WTC11 (cell line): ENCODE results near the gene GFRA1. TPM values are rescaled to one million over a fixed set of nuclear protein-coding genes. Genes with fewer than 3 reads are reported as not detected.
A peak's percentile ranks its signal among the peaks of the same experiment; 100 is the strongest.

Experiments
- ATAC-seq: fragments of 200-7000 bp; cut with Tn5 transposase; 2 replicates; pipeline ENCODE4 v1.10.0; 2021; ENCODE audit warnings: mild to moderate bottlenecking, moderate library complexity
- CTCF ChIA-PET: fragments of 300-600 bp; sonication (Branson Sonifier 250); formaldehyde crosslinking; loops from one replicate; lab custom pipeline; 2021; ENCODE audit warnings: antibody characterized with exemption; lab: Charles Lee
- POLR2A ChIA-PET: fragments of 350-600 bp; sonication (Branson Sonifier 250); formaldehyde crosslinking; loops from one replicate; lab custom pipeline; 2021; ENCODE audit warnings: antibody characterized with exemption; lab: Charles Lee
- DNase-seq: peaks from one replicate; pipeline ENCODE4 v3.0.0; 2021; ENCODE audit warnings: low spot score
- H3K27ac Mint-ChIP-seq: 2 replicates; pipeline ENCODE4 v1.8.0; 2021; ENCODE audit warnings: mixed read lengths
- H3K27me3 Mint-ChIP-seq: 2 replicates; pipeline ENCODE4 v1.8.0; 2021; ENCODE audit warnings: low read depth, mild to moderate bottlenecking, moderate library complexity, mixed read lengths
- H3K36me3 Mint-ChIP-seq: 2 replicates; pipeline ENCODE4 v1.8.0; 2021; ENCODE audit warnings: mixed read lengths
- H3K4me1 Mint-ChIP-seq: 2 replicates; pipeline ENCODE4 v1.8.0; 2022; ENCODE audit warnings: mixed read lengths
- H3K4me3 Mint-ChIP-seq: 2 replicates; pipeline ENCODE4 v1.8.0; 2021; ENCODE audit warnings: mild to moderate bottlenecking, moderate library complexity, mixed read lengths
- H3K9me3 Mint-ChIP-seq: 2 replicates; pipeline ENCODE4 v1.8.0; 2021; ENCODE audit warnings: mixed read lengths
- AR ChIP-seq: fragments of 250-450 bp; sonication (Bioruptor Pico); IDR thresholded peaks from 2 replicates; pipeline ENCODE4 v1.9.0; 2021; ENCODE audit warnings: mild to moderate bottlenecking
- ATF6 ChIP-seq: sonication (generic); formaldehyde crosslinking; IDR thresholded peaks from 2 replicates; pipeline ENCODE4 v1.8.1; 2023; ENCODE audit warnings: mild to moderate bottlenecking, missing genetic modification reagents
- CREM ChIP-seq: sonication (generic); formaldehyde crosslinking; IDR thresholded peaks from 2 replicates; pipeline ENCODE4 v1.8.1; 2022; ENCODE audit warnings: mild to moderate bottlenecking, missing genetic modification reagents, moderate library complexity
- FOXP4 ChIP-seq: sonication (generic); formaldehyde crosslinking; IDR thresholded peaks from 2 replicates; pipeline ENCODE4 v1.8.0; 2022; ENCODE audit warnings: mild to moderate bottlenecking, missing genetic modification reagents
- GTF2I ChIP-seq: fragments of 250-450 bp; sonication (Bioruptor Pico); conservative IDR thresholded peaks from 2 replicates; pipeline ENCODE4 v1.4.0; 2021; ENCODE audit warnings: mild to moderate bottlenecking
- IRF2 ChIP-seq: sonication (generic); formaldehyde crosslinking; IDR thresholded peaks from 2 replicates; pipeline ENCODE4 v1.8.0; 2022; ENCODE audit warnings: low read depth, missing genetic modification reagents, borderline replicate concordance
- JAZF1 ChIP-seq: fragments of 250-450 bp; sonication (Bioruptor Pico); IDR thresholded peaks from 2 replicates; pipeline ENCODE4 v1.9.0; 2021; ENCODE audit warnings: moderate library complexity, mild to moderate bottlenecking, inconsistent platforms
- MXD4 ChIP-seq: fragments of 250-450 bp; sonication (Bioruptor Pico); IDR thresholded peaks from 2 replicates; pipeline ENCODE4 v1.8.0; 2021; ENCODE audit warnings: mild to moderate bottlenecking, moderate library complexity, borderline replicate concordance
- PRRX2 ChIP-seq: fragments of 250-450 bp; sonication (Bioruptor Pico); IDR thresholded peaks from 2 replicates; pipeline ENCODE4 v1.8.0; 2021; ENCODE audit warnings: mild to moderate bottlenecking
- SMAD4 ChIP-seq: sonication (generic); formaldehyde crosslinking; IDR thresholded peaks from 2 replicates; pipeline ENCODE4 v1.8.0; 2022; ENCODE audit warnings: mild to moderate bottlenecking, missing genetic modification reagents
- STAT6 ChIP-seq: sonication (generic); formaldehyde crosslinking; conservative IDR thresholded peaks from 2 replicates; pipeline ENCODE4 v1.8.1; 2023; ENCODE audit warnings: mild to moderate bottlenecking, low read depth, missing genetic modification reagents, moderate library complexity
- ZBTB21 ChIP-seq: sonication (generic); formaldehyde crosslinking; IDR thresholded peaks from 2 replicates; pipeline ENCODE4 v1.8.1; 2023; ENCODE audit warnings: mild to moderate bottlenecking, missing genetic modification reagents, borderline replicate concordance
- ZNF138 ChIP-seq: sonication (generic); formaldehyde crosslinking; conservative IDR thresholded peaks from 2 replicates; pipeline ENCODE4 v1.8.1; 2022; ENCODE audit warnings: mild to moderate bottlenecking, moderate library complexity, missing genetic modification reagents
- ZNF263 ChIP-seq: sonication (generic); formaldehyde crosslinking; IDR thresholded peaks from 2 replicates; pipeline ENCODE4 v1.8.1; 2022; ENCODE audit warnings: low read depth, mild to moderate bottlenecking, moderate library complexity, missing genetic modification reagents
- total RNA-seq: library from RNA; stranded (reverse); gene quantifications from 3 replicates; pipeline ENCODE4 v1.2.3, GENCODE V29; 2021
- TF ChIP-seq, protein P1 (sequence below): fragments of 250-450 bp; sonication (Bioruptor Pico); IDR thresholded peaks from 2 replicates; pipeline ENCODE4 v1.9.0; 2021; ENCODE audit warnings: moderate library complexity, mild to moderate bottlenecking, inconsistent platforms, borderline replicate concordance
- TF ChIP-seq, protein P2 (sequence below): sonication (generic); formaldehyde crosslinking; IDR thresholded peaks from 2 replicates; pipeline ENCODE4 v1.8.1; 2022; ENCODE audit warnings: mild to moderate bottlenecking, missing genetic modification reagents, moderate library complexity, borderline replicate concordance

The GFRA1 gene
- total RNA-seq, 1 experiment from 2014 or later: 4.4 TPM

GRCh38 chr10:116027355-116027754 is 245.7 kb downstream of the GFRA1 start:
- TF ChIP-seq ATF6 (no peak), GTF2I (CRISPR knock-in tag) (0 out of 2 replicates have a peak, but pooled peaks have one; percentile 19), PRRX2 (CRISPR knock-in tag) (no peak)
- TF ChIP-seq, protein P1, sequence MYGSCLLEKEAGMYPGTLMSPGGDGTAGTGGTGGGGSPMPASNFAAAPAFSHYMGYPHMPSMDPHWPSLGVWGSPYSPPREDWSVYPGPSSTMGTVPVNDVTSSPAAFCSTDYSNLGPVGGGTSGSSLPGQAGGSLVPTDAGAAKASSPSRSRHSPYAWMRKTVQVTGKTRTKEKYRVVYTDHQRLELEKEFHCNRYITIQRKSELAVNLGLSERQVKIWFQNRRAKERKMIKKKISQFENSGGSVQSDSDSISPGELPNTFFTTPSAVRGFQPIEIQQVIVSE (CRISPR knock-in tag): no peak
- TF ChIP-seq, all 79 proteins: peak for 1
- no peaks in the 10 kb centered on the region for H3K27me3 Mint-ChIP-seq
- CTCF ChIA-PET: no interaction called here
- peaks cover 2% of the 10 kb centered on the region; the same call in 1 of the 2 replicates for H3K36me3 Mint-ChIP-seq
- no peak overlapping the region for H3K27ac Mint-ChIP-seq
- ATAC-seq: no peak
- H3K9me3 Mint-ChIP-seq: peaks cover 10% of the 10 kb centered on the region
- H3K4me3 Mint-ChIP-seq: no peak overlapping the region
- H3K4me1 Mint-ChIP-seq: no peaks in the 10 kb centered on the region
- DNase-seq: no peak
- POLR2A ChIA-PET: no interaction called here

DNA sequence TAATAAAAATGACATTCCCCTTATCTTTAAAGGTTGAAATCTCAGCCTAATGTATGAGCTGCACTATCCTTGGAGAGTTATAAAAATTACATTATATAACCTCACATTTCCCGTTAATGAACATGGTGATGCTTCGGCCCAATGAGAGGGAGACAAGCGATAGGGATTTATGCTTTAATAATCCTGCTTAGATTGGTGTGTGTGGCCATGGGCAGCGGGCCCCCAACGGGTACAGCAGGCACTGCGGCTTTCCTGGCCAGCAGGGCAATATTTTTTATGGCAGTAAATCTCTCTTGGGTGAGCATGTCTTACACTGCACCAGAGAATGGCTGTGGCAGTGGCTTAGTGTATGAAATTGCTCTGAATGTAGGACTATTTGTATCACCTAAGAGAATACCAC is 246.3 kb downstream of the GFRA1 start:
- Mint-ChIP-seq H3K36me3 (no peaks in the 10 kb centered on the region), H3K4me3 (no peak overlapping the region), H3K27ac (no peak overlapping the region), H3K27me3 (no peaks in the 10 kb centered on the region), H3K4me1 (no peaks in the 10 kb centered on the region), H3K9me3 (peaks cover 9% of the 10 kb centered on the region; the same call in 1 of the 2 replicates)
- no peak for ATAC-seq
- ChIA-PET POLR2A (no interaction called here), CTCF (interaction anchor here (0.6 to 1.3 kb wide), 4 partner anchors 20 to 200 kb away, joined by 3 to 5 read pairs (median 4); no protein-coding TSS in a partner anchor)
- DNase-seq: no peak
- TF ChIP-seq ZBTB21 (CRISPR knock-in tag) (no peak), CREM (CRISPR knock-in tag) (no peak), ZNF138 (CRISPR knock-in tag) (no peak), IRF2 (CRISPR knock-in tag) (no peak), STAT6 (CRISPR knock-in tag) (no peak), FOXP4 (no peak), MXD4 (no peak), SMAD4 (no peak), JAZF1 (CRISPR knock-in tag) (no peak), AR (CRISPR knock-in tag) (no peak), ZNF263 (CRISPR knock-in tag) (no peak)
- TF ChIP-seq, protein P2, sequence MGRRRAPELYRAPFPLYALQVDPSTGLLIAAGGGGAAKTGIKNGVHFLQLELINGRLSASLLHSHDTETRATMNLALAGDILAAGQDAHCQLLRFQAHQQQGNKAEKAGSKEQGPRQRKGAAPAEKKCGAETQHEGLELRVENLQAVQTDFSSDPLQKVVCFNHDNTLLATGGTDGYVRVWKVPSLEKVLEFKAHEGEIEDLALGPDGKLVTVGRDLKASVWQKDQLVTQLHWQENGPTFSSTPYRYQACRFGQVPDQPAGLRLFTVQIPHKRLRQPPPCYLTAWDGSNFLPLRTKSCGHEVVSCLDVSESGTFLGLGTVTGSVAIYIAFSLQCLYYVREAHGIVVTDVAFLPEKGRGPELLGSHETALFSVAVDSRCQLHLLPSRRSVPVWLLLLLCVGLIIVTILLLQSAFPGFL: no peak
